HG03558 (cell line): ENCODE results near the gene NR4A1.

Experiments
- ATAC-seq: cut with Tn5 transposase; IDR thresholded peaks from one replicate; pipeline ENCODE4 v1.9.1; 2021; ENCODE audit warnings: moderate number of reproducible peaks; ENCODE audit not compliant: unreplicated experiment; ENCODE audit errors: extremely low read depth

NR4A1 gene

DNA sequence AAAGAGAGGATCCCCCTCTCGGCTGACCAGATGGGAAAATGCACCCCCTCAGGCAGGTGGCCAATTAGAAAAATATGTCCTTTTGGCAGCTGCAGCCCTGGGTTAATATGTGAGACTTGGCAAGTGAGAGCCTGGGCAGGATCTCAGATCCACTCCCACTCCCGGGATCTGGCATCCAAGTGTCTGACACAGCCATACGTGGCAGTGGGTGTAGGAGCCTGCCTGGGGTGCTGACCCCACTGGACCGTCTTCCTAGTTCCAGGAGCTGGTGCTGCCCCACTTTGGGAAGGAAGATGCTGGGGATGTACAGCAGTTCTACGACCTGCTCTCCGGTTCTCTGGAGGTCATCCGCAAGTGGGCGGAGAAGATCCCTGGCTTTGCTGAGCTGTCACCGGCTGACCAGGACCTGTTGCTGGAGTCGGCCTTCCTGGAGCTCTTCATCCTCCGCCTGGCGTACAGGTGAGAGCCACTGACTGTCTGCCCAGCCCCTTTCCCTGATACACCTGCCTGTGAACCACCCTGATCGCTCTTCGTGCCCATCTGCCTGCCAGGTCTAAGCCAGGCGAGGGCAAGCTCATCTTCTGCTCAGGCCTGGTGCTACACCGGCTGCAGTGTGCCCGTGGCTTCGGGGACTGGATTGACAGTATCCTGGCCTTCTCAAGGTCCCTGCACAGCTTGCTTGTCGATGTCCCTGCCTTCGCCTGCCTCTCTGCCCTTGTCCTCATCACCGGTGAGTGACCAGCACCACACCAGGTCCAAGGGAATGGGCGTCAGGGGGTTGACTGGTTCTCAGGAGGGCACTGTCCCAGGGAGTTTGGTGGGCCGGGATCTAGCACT lies 5.8 kb downstream of the NR4A1 start:
- ATAC-seq = no peak

DNA sequence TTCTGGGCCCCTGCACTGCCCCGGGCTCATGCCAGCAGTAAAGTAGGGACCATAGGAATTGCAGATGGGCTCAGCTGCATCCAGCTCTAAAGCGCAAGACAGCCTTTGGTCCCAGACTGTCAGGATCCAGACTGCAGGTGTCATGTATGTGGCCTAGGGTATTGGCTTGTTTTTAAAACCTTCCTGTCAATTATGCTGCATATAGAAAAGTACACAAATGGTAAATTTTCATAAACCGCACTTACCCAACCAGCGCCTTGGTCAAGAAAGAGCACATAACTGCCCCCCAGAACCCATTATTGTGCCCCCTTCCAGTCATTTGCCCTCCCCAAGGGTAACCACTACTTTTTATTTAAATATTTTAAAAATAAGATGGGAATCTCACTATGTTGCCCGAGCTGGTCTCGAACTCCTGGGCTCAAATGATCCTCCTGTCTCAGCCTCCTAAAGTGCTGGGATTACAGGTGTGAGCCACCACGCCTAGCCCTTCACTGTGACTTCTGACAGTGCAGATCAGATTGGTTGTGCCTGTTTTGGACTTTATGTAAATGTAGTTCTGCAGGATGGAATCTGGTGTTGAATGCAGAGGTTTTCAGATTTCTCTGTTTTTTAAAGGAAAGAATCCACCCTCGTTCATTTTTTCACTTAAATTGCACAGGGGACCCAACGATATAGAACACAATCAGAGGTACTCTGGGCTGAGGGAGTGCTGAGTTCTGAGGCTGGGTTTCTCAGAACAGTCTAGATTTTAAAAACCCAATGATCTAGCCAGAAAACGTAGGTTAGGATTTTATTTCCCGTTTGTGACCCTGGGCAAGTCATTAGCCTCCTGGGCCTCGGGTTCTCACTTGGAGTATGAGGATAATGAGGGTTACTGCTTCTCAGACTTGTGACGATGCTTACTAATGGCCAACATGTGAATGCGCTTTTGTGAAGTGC lies 6.7 kb downstream of the NR4A1 start:
- ATAC-seq = no peak

DNA sequence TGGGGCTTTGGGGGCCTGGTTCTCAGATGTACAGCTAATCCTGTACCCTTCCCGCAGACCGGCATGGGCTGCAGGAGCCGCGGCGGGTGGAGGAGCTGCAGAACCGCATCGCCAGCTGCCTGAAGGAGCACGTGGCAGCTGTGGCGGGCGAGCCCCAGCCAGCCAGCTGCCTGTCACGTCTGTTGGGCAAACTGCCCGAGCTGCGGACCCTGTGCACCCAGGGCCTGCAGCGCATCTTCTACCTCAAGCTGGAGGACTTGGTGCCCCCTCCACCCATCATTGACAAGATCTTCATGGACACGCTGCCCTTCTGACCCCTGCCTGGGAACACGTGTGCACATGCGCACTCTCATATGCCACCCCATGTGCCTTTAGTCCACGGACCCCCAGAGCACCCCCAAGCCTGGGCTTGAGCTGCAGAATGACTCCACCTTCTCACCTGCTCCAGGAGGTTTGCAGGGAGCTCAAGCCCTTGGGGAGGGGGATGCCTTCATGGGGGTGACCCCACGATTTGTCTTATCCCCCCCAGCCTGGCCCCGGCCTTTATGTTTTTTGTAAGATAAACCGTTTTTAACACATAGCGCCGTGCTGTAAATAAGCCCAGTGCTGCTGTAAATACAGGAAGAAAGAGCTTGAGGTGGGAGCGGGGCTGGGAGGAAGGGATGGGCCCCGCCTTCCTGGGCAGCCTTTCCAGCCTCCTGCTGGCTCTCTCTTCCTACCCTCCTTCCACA lies 7.6 kb downstream of the NR4A1 start:
- no peak for ATAC-seq

DNA sequence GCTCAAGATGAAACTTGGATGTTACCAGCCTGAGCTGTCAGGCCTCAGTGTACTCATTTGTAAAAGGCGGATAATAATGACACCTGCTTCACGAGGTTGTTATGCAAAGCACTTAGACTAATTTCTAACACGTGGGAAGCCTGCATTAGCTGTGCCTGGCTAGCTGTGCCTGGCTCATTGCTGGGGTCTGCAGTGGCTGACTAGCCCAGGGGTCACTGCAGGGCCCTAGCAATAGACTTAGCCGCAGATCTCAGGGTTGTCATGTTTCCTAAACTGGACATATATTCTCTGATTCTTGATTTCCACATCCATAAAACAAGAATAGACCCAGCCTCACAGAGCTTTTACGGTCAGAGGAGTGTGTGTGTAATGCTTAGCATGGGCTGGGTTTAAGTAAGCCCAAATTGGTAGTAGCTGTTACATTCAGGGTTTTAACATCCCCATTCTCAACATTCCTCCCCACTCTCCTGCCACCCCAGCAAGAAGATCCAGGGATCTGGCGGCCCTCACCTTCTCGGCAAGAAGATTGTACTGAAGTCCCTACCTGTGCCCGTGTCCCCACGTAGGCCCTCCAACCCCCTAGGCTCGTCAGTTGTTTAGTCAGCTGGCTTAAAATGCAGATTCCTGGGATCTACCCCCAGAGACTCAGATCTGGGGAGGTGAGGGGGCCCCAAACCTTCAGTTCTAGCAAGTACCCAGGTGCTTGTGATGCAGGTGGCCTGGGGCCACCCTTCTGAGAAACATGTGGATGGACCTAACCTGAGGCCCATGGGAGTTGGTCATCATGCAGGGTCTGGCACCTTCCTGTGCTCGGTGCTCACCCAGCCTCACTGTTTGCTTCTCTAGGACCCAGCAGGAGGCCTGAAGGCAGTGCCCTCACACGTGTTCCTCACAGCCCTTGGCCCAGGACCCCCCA lies 8.6 kb downstream of the NR4A1 start:
- ATAC-seq = no peak

DNA sequence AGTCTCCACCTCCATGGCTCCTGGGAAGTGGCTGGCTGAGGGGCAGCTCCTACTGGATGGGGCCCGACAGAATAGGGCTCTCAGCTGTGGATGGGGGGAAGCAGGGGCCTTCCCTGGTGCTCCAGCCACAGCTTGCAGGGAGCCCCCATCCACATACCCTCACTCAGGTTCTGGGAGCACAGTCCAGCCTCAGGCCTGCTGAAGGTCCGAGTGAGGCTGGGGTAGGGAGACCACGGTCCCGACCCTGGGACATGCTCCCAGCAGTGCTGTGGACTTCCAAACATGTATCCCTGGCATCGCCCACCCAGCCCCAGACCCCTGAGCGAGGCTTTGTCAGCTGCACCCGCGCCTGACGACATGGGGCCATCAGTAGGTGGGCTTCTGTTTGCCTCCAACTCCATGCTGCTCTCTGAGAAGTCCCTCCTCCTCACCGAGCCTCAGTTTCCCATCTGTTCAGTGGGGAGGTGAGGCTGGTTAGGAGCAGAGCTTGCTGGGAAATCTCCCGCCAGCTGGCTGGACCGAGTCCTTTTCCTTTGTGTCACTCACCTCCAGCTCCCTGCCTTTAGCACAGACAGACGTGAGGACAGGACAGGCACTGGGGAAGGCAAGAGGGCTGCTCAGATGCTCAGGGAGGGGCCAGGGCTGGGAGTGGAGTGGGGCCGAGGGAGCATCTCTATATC lies 9.4 kb downstream of the NR4A1 start:
- ATAC-seq = no peak

DNA sequence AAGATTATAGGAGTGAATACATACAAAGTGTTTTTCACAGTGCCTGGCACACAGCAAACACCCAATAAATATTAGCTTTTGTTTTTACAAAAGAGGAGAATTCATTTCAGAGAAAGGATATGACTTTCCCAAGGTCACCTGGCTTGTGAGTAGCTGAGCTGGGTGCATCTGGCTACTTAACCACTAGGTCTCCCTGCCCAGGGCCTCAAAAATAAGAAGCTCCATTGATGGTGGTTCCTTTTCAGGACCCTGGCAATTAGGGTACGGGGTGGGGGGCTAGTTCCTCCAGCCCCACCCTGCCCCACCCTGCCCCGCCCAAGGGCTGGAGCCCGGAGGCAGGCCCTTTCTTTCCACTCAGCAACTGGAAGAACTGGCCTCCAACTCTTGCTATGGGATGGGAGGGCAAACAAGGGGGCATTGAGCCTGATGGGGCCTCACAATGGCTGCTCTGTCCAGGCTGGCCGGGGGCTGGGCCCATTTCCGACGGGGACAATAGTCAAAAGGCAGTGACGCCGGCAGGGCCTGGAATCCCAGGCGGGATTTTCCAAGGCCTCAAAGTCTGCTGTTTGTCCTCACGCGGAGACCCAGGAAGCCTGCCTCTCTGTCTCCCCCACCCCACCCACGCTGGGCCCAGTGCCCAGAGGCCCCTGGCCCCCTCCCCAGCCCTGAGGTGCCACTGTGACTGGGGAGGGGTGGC lies 10.4 kb downstream of the NR4A1 start:
- ATAC-seq = no peak

DNA sequence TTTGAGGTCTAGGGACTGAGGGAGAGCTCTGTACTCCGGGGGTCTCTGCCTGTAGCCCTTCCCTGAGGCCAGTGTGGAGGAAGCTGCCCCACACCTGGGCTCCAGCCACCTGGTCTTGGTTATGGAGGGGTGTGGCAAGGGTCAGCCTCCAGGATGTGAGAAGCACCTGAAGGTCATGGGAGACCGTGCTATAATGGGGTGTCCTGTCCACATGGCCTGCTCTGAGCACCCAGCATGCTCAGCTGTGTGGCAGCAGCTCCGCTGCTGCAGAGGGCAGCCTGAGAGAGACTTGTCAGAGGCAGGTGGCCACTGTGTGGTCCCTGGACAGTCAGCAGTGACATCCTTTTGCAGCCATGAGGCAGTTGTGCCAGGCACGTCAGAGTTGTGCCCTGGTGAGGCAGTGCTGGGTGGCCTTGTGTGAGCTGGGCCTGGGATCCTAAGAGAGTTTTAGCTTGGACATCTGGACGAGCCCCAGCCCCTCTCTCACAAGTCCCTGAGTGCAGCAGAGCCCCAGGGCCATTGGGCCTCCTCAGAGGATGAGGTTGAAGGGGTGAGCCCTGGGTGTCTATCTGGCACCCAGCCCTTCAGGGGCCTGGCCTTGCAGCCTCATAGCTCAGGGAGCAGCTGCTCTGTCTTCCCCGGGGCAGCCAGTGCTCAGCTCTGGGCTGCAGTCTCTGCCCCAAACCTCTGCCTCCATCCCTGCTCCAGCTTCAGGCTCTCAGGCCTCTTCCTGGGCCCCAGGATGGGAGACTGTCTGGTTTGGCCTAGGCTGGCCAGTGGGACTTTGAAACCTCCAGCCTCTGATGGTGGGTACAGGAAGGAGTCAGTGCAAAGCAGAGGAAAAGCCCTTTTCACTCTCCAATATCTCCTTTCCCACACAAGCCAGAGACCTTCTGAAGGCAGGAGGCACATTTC lies 11.2 kb downstream of the NR4A1 start:
- no peak for ATAC-seq

DNA sequence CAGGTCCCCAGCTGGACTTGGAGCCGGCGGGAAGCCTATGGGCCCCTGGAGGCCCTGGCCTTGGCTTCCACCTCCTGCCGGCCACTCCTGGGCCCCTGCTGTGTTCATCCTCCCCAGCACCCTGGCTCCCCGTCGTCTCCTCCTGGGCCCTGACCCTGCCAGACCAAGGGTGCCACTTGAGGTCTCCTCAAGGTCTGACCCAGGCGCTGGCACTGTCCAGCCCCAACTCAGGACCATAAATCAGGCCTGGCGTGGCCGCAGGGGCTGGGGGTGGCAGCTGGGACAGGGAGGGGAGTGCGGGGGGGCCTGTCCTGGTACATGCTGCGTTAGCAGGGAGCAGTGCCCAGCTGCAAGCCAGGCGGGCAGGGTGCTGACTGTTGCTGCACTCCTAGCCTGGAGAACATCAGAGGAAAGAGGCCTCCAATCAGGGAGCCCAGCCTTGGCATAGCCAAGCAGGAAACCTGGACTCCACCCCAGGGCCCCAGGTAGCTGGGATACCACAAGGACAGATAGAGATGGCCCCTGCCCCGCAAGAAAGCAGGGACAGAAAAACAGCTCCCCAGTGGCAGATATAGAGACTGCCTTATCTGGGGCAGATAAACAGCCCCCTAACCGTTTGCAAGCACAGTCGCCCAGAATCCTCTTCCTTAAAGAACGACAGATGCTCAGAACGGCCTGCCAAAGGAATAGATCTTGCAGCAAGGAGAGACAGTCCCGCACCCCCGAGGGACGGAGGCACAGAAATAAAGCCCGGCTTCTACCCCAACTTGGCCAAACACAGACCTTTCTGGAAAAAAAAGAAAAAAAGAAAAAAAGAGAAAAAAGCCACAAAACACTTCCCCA lies 12.1 kb downstream of the NR4A1 start:
- no peak for ATAC-seq

DNA sequence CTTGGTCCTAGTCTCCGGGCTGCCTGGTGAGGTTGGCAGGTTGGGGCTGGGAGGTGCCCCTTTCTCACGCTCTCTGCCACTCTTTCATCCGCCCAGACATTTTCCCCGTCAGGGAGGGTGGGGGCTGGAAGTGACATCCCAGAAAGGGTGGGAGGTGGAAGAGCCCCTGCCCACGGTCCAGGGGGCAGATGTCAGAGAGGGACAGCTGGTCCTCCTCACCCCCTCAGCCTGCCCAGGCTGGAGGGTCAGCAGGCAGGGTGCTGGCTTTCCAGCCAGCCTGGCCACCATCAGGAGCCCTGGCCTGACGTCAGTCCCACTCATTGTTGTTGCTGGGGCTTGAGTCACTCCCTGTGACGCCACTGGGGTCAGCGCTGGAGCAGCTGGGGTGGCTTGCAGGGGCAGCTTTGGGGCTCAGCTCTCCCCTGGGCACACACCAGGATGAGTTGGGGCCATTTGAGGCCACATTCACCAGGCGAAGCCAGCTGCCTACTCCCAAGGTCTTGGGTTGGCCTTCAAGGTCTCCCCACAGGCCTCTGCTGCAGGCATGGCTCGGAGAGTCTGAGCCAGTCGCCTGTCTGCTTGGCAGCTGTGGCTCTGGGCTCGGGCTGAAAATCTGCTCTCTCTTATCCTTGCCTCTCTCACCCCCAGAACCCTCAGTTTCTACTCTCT lies 12.9 kb downstream of the NR4A1 start:
- ATAC-seq = no peak

DNA sequence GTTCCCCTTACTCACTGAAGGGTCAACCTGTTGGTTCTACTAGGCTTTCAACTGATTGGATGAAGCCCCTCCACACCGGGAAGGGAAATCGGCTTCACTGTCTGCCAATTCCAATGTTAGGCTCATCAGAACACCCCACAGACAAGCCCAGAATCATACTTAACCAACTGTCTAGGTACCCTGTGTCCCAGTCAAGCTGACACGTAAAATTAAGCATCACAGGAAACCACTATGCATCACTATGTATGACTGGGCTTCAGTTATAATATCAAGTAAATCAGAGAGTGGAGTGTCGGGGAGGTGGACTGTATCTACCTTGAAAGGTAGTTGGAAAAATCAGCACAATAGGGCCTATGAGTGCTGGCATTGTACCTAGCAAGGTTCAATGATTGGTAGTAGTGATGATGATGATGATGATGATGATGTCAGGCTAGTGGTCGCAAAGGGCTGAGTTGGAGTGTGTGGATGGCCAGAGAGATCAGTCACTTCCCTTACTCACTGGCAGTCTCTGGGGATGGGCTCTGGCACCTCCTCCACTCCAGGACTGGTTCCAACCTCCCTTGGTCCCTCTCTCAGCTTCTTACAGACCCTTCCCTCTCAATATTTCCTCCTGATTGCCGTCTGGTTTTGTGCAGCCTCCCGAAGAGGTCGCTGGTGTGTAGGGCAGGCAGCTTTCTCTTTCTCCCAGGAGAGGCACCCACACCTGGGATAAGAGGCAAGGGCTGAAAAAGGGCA lies 15.3 kb downstream of the NR4A1 start:
- ATAC-seq = no peak

DNA sequence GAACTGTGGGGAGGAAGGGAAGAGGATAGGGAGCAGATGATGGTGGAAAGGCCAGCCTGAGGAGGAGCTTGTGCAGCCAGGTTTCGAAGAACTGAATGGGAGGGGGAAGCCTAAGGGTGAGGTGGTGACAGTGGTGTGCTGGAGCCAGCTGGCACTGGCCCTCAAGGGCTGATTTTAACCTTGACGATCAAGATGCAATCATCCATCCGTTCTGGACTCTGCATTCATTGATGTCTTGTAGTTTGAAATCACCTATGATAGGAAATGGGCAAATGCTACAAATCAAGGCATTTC lies 15.8 kb downstream of the NR4A1 start:
- no peak for ATAC-seq

DNA sequence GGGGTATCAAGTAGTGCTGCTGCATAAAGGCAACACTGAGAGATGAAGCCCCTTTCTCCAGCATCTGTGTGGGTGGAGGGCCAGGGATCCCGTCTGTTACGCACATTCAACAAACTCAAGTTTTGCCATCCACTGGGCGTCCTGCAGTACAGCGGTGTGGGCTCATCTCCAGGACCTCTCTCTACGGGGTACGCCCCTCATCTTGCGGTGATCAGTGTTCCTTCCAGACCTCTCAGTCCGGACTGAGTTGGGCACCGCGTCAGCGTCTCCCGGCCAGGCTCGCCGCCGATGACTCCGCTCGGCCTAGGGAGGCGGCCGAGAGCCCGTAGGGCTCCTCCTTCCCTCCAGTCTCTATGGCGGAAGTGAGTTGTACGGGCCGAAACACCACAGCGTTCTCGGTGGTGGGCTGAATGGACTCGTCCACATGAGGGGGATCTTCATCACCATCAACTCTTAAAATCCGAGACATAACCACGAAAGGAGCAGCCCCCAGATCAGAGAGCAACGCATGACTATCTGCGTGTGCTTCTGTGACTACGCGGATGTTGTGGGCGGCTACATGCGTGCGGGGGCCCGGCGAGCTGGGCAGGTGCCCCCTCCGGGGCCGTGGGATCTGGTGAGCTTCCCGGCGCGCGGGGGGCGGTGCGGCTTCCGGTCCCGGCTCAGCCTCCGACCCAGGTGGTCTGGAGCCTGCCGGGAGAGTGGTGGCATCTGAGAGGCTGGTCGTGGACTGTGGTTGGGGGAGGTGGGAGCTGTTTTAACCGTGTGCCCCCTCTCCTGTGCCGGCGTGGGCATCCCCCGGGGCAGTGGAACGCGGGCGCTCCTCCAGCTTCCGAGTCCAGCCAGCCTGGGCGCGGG lies 18.3 kb downstream of the NR4A1 start, which contains the start of gene ATG101:
ATG101 (plus strand) TSS at position 652 of the 858 bp plus-strand sequence. CDS start 3,673 bp downstream, outside the sequence.
- peak; percentile 67 for ATAC-seq

DNA sequence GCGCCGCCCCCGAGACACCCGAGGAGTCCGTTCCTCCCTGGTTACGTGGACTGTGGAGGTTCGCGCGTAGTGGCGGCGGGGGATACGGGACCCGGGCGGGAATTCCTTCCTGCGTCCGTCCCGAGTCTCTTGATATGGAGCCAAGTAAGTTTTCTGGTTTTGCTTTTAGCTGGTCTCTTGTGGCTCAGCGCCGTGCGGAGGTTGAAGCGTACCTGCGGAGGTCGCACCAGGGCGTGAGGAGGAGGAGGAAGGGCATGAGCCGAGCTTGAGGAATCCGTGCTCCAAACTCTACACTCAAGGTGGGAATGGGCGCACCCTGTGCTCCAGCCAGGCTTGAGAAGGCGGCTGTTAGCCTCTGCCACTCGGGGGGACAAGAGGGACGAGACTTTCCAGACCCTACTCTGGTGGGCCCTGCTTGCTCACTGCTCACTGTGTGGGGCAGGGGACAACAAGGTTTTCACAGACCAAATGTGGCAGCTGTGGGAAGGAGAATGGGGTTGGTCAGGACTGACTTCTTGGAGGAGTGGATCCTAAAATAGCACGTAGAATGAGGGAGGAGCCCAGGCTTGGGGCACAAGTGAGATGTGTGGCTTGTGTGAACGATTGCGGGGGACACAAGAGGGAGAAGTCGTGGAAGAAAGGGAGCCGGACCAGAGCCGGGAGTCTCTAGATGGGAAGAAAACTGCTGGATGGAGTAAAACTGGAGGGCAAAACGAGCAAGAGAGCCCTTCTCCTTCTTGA lies 19.1 kb downstream of the NR4A1 start:
- ATAC-seq = no peak
